ENCODE results near the gene RRP1.

RRP1 gene

GRCh38 chr21:43832648-43833047 is 43.3 kb downstream of the RRP1 start:
- DNase-seq (ENCODE audit: low read depth, low spot score) = no peak
- H3K4me3 ChIP-seq (ENCODE audit: low read depth, low read length) = no peak overlapping the region
- no peak for TF ChIP-seq CTCF (IDR thresholded peaks at IDR 0.05; ENCODE audit: low read depth, low read length)
- in situ Hi-C loops (cut with HindIII; ENCODE audit: low sequenced_read_pairs) = no loop called here

- TF ChIP-seq CTCF (IDR thresholded peaks at IDR 0.05; ENCODE audit: low read depth, low read length) = no peak
Measured at GRCh38 chr21:43834146-43834905, 44.9 kb downstream of the RRP1 start.

GRCh38 chr21:43835050-43835449 is 45.7 kb downstream of the RRP1 start:
- in situ Hi-C loops (cut with HindIII; ENCODE audit: low sequenced_read_pairs) = no loop called here
- H3K4me3 ChIP-seq (ENCODE audit: low read depth, low read length) = no peak overlapping the region
- TF ChIP-seq CTCF (IDR thresholded peaks at IDR 0.05; ENCODE audit: low read depth, low read length) = no peak
- DNase-seq (ENCODE audit: low read depth, low spot score) = no peak

More at GRCh38 chr21:43834146-43834905, 44.9 kb downstream of the RRP1 start:
- in situ Hi-C loops (cut with HindIII; ENCODE audit: low sequenced_read_pairs) = no loop called here
- no peak overlapping the region for H3K4me3 ChIP-seq (ENCODE audit: low read depth, low read length)
- DNase-seq (ENCODE audit: low read depth, low spot score) = no peak

GRCh38 chr21:43835861-43836260 is 46.5 kb downstream of the RRP1 start:
- in situ Hi-C loops (cut with HindIII; ENCODE audit: low sequenced_read_pairs) = no loop called here
- no peak for TF ChIP-seq CTCF (IDR thresholded peaks at IDR 0.05; ENCODE audit: low read depth, low read length)

GRCh38 chr21:43836616-43837015 is 47.2 kb downstream of the RRP1 start:
- DNase-seq (ENCODE audit: low read depth, low spot score) = no peak
- no peak overlapping the region for H3K4me3 ChIP-seq (ENCODE audit: low read depth, low read length)
- TF ChIP-seq CTCF (IDR thresholded peaks at IDR 0.05; ENCODE audit: low read depth, low read length) = no peak
- in situ Hi-C loops (cut with HindIII; ENCODE audit: low sequenced_read_pairs) = no loop called here

More at GRCh38 chr21:43835861-43836260, 46.5 kb downstream of the RRP1 start:
- H3K4me3 ChIP-seq (ENCODE audit: low read depth, low read length) = no peak overlapping the region
- DNase-seq (ENCODE audit: low read depth, low spot score) = no peak

GRCh38 chr21:43840259-43840658 is 50.9 kb downstream of the RRP1 start:
- no peak overlapping the region for H3K4me3 ChIP-seq (ENCODE audit: low read depth, low read length)
- no peak for DNase-seq (ENCODE audit: low read depth, low spot score)
- in situ Hi-C loops (cut with HindIII; ENCODE audit: low sequenced_read_pairs) = no loop called here
- TF ChIP-seq CTCF (IDR thresholded peaks at IDR 0.05; ENCODE audit: low read depth, low read length) = no peak
